ENCODE results near the gene ALDH1A3.

DNA sequence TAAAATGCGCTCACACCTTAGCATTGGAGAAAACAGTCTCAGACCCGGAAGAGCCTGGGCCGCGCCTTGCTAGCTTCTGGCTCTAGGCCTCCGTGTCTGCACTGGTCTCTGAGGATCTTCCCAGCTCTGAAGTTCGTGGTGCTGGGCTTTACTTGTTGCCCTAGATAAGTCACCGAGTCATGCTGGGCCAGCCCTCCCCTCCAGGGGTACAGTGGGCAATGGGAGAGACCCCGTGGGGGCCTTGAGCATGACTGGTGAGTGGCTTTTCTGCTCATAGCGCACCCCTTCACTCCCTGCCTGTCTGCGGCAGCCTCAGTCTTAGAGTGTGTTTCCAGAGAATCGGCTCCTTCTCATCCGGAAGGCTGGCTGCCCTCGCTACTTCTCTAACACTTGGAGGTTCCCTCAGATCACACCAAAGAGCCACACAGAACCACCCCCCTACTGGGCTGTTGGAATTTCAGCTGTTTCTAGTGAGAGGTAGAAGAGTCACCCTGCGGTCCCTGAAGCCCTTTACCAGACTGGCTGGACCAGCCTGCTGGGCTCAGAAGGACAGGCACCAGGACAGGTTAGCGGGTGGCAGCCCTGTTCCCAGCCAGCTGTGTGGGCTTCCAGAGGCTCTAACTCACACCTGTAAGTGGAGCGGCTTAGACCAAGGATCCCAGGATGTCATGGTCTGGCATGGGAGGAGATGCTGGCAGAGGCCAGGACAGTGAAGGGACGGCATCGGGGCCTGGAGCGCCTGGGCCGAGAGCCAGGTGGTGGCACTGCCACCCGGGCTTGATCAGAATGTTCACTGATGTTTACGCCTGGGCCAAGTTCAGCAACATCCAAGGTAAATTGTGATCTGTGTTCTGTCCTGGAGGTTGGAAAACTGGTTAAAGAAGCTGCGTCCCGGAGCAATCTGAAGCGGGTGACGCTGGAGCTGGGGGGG is 17.9 kb downstream of the ALDH1A3 start:
- TF ChIP-seq, protein P1, sequence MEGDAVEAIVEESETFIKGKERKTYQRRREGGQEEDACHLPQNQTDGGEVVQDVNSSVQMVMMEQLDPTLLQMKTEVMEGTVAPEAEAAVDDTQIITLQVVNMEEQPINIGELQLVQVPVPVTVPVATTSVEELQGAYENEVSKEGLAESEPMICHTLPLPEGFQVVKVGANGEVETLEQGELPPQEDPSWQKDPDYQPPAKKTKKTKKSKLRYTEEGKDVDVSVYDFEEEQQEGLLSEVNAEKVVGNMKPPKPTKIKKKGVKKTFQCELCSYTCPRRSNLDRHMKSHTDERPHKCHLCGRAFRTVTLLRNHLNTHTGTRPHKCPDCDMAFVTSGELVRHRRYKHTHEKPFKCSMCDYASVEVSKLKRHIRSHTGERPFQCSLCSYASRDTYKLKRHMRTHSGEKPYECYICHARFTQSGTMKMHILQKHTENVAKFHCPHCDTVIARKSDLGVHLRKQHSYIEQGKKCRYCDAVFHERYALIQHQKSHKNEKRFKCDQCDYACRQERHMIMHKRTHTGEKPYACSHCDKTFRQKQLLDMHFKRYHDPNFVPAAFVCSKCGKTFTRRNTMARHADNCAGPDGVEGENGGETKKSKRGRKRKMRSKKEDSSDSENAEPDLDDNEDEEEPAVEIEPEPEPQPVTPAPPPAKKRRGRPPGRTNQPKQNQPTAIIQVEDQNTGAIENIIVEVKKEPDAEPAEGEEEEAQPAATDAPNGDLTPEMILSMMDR (tag by site-specific recombination; IDR thresholded peaks at IDR 0.05), result no peak
- TF ChIP-seq ZFHX2 (tag by site-specific recombination; conservative IDR thresholded peaks at IDR 0.05) (no peak), ZNF157 (tag by site-specific recombination; IDR thresholded peaks at IDR 0.05) (no peak), ZNF24 (tag by site-specific recombination; IDR thresholded peaks at IDR 0.05) (no peak), ZNF274 (IDR thresholded peaks at IDR 0.05; ENCODE audit: low read length) (no peak), ZNF274 (tag by site-specific recombination; IDR thresholded peaks at IDR 0.05; ENCODE audit: borderline replicate concordance) (no peak), ZNF664 (tag by site-specific recombination; IDR thresholded peaks at IDR 0.05) (no peak)
